RWPE1 (cell line): ENCODE results near the gene THOP1.
A peak's percentile ranks its signal among the peaks of the same experiment; 100 is the strongest.

ENCODE experiments used
- CTCF ChIA-PET: fragments of 350-600 bp; sonication (Branson Sonifier 250); formaldehyde crosslinking; extraction: SDS; loops from one replicate; lab custom pipeline; 2021; lab: Yijun Ruan, JAX
- POLR2A ChIA-PET: fragments of 400-600 bp; formaldehyde crosslinking; extraction: SDS; loops from one replicate; lab custom pipeline; 2020; ENCODE audit warnings: antibody characterized with exemption; ENCODE audit not compliant: low non-redundant PET; lab: Yijun Ruan, JAX
- DNase-seq: peaks from one replicate; pipeline ENCODE4 v3.0.0; 2012; ENCODE audit warnings: low spot score
- H3K27ac ChIP-seq: fragments of 450-650 bp; 2 replicates; pipeline ENCODE4 v1.5.1; 2017
- CTCF ChIP-seq: fragments of 450-650 bp; conservative IDR thresholded peaks from 2 replicates; pipeline ENCODE4 v1.5.1; 2017; ENCODE audit warnings: low read depth, mild to moderate bottlenecking

Gene THOP1

GRCh38 chr19:2785244-2785997 is at the start of gene THOP1:
THOP1 (plus strand) TSS chr19:2785503; CDS start chr19:2785663, 160 bp downstream.
- ChIA-PET POLR2A (no interaction called here), CTCF (no interaction called here)
- H3K27ac ChIP-seq = peak within 1 kb of the TSS; percentile 78
- peak; percentile 99 for DNase-seq
- TF ChIP-seq CTCF = no peak

- TF ChIP-seq CTCF = no peak
- CTCF ChIA-PET = no interaction called here
- H3K27ac ChIP-seq = no peak overlapping the region
- no peak for DNase-seq
- POLR2A ChIA-PET = no interaction called here
Observed at GRCh38 chr19:2736550-2737190, 48.6 kb upstream of the THOP1 start.

GRCh38 chr19:2739602-2740313 is 45.5 kb upstream of the THOP1 start, which contains the start of gene SLC39A3:
SLC39A3 (minus strand) TSS chr19:2740017; CDS start chr19:2737257, 2,760 bp downstream.
- H3K27ac ChIP-seq = peak within 1 kb of the TSS; percentile 55
- TF ChIP-seq CTCF = no peak
- peak; percentile 100 for DNase-seq
- ChIA-PET CTCF (interaction anchor here (0.6 to 1.2 kb wide), 4 partner anchors 16 to 80 kb away, joined by 3 to 4 read pairs (median 3); partner anchors contain the start of genes GNG7 and ZNF554), POLR2A (interaction anchor here (0.6 to 0.7 kb wide), 2 partner anchors 19 to 278 kb away, joined by 3 to 4 read pairs; no protein-coding TSS in a partner anchor)

- TF ChIP-seq CTCF = no peak
- ChIA-PET POLR2A (no interaction called here), CTCF (interaction anchor here (0.6 to 1.2 kb wide), 4 partner anchors 16 to 79 kb away, joined by 3 to 4 read pairs (median 3); partner anchors contain the start of genes GNG7 and ZNF554)
- no peak for DNase-seq
- no peak overlapping the region for H3K27ac ChIP-seq
Observed at GRCh38 chr19:2740314-2740656, 45.0 kb upstream of the THOP1 start.

- CTCF ChIA-PET = no interaction called here
- H3K27ac ChIP-seq = no peak overlapping the region
- POLR2A ChIA-PET = no interaction called here
- DNase-seq = no peak
- no peak for TF ChIP-seq CTCF
Observed at GRCh38 chr19:2743099-2743498, 42.2 kb upstream of the THOP1 start.

GRCh38 chr19:2744113-2744512 is 41.2 kb upstream of the THOP1 start:
- TF ChIP-seq CTCF = no peak
- CTCF ChIA-PET = no interaction called here
- POLR2A ChIA-PET = no interaction called here

More at GRCh38 chr19:2744113-2744512, 41.2 kb upstream of the THOP1 start:
- DNase-seq = no peak
- H3K27ac ChIP-seq = no peak overlapping the region
